Measurements from ENCODE around the gene ASB18. TPM values are rescaled to one million over a fixed set of nuclear protein-coding genes. Genes with fewer than 3 reads are reported as not detected.

Gene ASB18
- total RNA-seq, 4 donors from 2014 or later = not detected

DNA sequence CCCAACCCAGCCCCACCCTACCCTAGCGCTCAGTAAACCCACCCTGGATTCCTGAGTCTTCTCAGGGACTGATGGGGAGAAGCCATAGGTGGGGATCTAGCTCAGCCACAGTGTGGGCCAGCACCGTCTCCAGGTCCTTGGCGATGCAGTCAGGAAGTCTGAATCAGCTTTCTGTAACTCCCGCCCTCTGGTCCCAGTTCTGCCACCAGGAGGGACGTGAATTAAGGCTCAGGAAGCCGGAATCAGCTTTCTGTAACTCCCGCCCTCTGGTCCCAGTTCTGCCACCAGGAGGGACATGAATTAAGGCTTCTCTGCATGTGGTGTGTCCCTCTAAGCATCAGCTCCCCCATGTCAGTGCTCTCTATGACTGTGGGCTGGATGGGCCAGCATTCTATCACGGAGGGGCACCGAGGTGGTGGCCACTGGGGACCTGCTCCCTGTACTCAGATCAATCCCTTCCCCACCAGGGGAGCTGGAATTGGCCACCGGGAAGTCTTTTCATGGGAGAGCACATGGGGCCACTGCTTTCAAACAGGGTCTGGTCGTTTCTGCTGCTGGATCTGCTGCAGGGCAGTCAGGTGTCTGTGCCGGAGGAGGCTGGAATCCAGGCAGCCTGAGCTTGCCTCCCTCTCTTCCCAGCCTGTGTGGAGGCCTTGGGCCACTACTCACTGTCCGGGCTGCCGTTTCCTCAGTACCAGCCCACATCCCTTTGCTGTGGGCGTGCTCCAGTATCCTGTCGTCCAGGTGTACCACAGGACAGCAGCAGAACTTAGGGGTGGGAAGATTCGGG, 24.7 kb downstream of the ASB18 start:
- TF ChIP-seq CTCF (IDR thresholded peaks at IDR 0.05) (no peak), POLR2A (IDR thresholded peaks at IDR 0.05) (no peak)
- intact Hi-C loops (cut with DNase I; ENCODE audit: low total_unique reads) = no loop called here
- DNase-seq (ENCODE audit: low spot score in 2 of 2) = no peak
- no peak overlapping the region for H3K4me3 ChIP-seq (ENCODE audit: low read depth, poor library complexity, severe bottlenecking)
- 50 to 65% methylated on average over 15 to 17 of the region's 17 CpGs for WGBS, 2 donors

DNA sequence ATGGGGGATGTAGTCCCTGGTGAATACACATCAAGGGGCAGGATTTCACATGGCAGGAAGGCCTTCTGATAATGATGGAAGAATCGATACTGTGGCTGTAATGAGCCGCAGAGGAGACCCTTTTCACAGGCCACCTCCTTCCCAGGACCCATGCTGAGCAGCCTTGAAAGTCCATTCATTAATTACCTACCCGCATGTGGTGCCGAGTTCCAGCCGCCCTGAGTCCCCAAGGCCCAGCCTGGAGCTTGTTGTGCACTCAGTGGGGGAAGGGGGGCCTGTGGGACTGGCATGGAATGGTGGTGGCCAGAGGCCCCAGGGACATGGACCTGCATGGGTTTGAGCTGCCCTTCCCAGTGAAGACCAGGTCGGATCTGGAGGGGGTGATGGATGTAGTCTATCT, 25.5 kb downstream of the ASB18 start:
- 82 to 88% methylated on average over 6 of the region's 6 CpGs for WGBS, 2 donors
- intact Hi-C loops (cut with DNase I; ENCODE audit: low total_unique reads) = no loop called here
- DNase-seq (ENCODE audit: low spot score in 2 of 2) = no peak
- H3K4me3 ChIP-seq (ENCODE audit: low read depth, poor library complexity, severe bottlenecking) = no peak overlapping the region
- TF ChIP-seq POLR2A (IDR thresholded peaks at IDR 0.05) = no peak
- TF ChIP-seq CTCF (IDR thresholded peaks at IDR 0.05) = no peak

DNA sequence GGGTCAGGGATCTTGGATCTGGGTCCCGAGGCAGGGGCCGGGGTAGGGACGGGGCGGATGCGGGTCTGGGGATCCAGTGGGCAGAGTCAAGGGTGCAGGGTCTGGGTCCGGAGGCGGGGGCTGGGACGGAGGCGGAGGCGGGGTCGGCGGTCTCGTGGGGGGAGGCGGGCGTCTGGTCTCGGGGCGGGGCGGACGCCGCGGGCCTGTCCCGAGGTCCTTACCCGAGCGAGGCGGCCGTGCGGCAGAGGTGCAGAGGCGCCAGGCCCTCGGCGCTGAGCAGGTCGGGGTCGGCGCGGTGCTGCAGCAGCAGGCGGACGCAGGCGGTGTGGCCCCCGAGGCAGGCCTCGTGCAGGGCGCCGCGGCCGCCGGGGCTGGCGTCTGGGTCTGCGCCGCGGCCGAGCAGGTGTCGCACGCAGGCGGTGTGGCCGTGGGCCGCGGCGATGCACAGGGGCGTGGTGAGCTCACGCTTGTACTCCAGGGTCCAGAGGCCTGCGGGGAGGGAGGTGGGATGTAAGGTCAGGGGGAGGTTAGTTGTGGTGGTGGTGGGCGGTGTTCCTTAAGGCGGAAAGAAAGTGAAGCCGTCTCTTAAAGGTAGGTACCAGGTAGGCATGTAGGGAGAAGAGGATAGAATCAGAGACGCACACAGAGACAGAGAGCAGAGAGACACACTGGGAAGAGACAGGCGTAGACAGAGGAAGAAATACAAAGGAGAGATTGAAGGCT, 26.6 kb downstream of the ASB18 start:
- WGBS, 2 donors = 25 to 29% methylated on average over 16 to 33 of the region's 64 CpGs
- DNase-seq (ENCODE audit: low spot score in 2 of 2) = no peak
- intact Hi-C loops (cut with DNase I; ENCODE audit: low total_unique reads) = no loop called here
- no peak overlapping the region for H3K4me3 ChIP-seq (ENCODE audit: low read depth, poor library complexity, severe bottlenecking)
- TF ChIP-seq CTCF (IDR thresholded peaks at IDR 0.05) = no peak
- no peak for TF ChIP-seq POLR2A (IDR thresholded peaks at IDR 0.05)

DNA sequence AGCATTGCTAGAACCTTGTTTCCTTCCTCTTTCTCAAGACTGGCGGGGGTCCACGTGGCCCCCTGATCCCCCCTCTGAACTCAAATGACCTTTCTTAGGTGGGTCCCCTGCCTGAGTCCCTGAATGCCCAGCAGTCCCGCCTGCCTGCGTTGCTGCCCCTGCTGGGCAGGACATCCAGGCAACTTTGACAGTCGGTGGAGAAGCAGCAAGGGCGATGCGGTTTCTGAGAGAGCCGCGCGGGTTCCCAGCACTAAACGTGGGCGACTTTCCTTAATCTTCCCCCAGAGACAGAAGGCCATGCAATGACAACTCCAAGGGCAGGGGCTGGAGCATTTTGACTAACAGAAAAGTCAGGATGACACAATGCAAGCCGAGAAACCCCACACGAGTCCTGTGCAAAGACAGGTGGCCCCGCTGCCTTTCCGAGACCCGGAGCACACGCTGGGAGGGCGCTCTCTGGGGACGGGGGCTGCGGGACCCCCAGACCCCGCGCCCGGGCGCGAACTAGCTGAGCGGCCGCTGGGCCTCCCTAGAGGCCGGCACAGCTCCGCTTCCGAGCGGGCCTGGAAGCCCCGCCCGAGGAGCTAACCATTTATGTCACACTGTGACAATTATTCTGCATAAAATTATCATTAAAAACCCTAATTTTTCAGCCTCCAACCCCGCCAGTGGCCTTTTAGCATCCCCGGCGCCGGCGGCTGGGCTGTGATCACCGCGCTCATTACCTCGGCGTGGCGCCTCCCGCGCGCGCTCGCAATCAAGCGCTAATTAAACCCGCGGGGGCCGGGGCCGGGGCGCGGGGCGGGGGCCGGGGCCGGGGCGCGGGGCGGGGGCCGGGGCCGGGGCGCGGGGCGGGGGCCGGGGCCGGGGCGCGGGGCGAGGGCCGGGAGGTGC, 27.4 kb downstream of the ASB18 start:
- H3K4me3 ChIP-seq (ENCODE audit: low read depth, poor library complexity, severe bottlenecking) = no peak overlapping the region
- WGBS, 2 donors = 2 to 4% methylated on average over 52 to 68 of the region's 73 CpGs
- peak in 1 of 2 donors; percentile 68 for DNase-seq (ENCODE audit: low spot score in 2 of 2)

More for the DNA sequence above, 27.4 kb downstream of the ASB18 start:
- TF ChIP-seq CTCF (IDR thresholded peaks at IDR 0.05) (no peak), POLR2A (IDR thresholded peaks at IDR 0.05) (no peak)
- intact Hi-C loops (cut with DNase I; ENCODE audit: low total_unique reads) = no loop called here
